Neural progenitor cell (in vitro differentiated cells): ENCODE results near the gene ERBB4. TPM values are rescaled to one million over a fixed set of nuclear protein-coding genes. Genes with fewer than 3 reads are reported as not detected.
A peak's percentile ranks its signal among the peaks of the same experiment; 100 is the strongest.

Source experiments
- DNase-seq: peaks from one replicate; pipeline ENCODE4 v3.0.0-alpha.2; 2016; ENCODE audit warnings: low spot score
- H2AFZ ChIP-seq: fragments of 200-600 bp; sonication (generic); replicated peaks from 2 replicates; pipeline ENCODE4 v1.6.1; 2016; ENCODE audit warnings: antibody characterized with exemption
- H3F3A ChIP-seq: fragments of 200-600 bp; sonication (generic); 2 replicates; pipeline ENCODE4 v1.6.1; 2016; ENCODE audit warnings: antibody characterized with exemption, low read depth
- H3K27ac ChIP-seq: fragments of 200-600 bp; sonication (generic); 2 replicates; pipeline ENCODE4 v1.5.1; 2016; ENCODE audit warnings: mild to moderate bottlenecking
- H3K27me3 ChIP-seq: fragments of 200-600 bp; sonication (generic); 2 replicates; pipeline ENCODE4 v1.6.1; 2016; ENCODE audit warnings: mild to moderate bottlenecking, moderate library complexity
- H3K36me3 ChIP-seq: fragments of 200-600 bp; sonication (generic); 2 replicates; pipeline ENCODE4 v1.5.1; 2016
- H3K4me1 ChIP-seq: fragments of 200-600 bp; sonication (generic); 2 replicates; pipeline ENCODE4 v1.6.1; 2016; ENCODE audit warnings: mixed run types
- H3K4me2 ChIP-seq: fragments of 200-600 bp; sonication (generic); 2 replicates; pipeline ENCODE4 v1.6.1; 2016
- H3K4me3 ChIP-seq: fragments of 200-600 bp; sonication (generic); 2 replicates; pipeline ENCODE4 v1.5.1; 2016
- H3K79me2 ChIP-seq: fragments of 200-600 bp; sonication (generic); 2 replicates; pipeline ENCODE4 v1.6.1; 2016; ENCODE audit warnings: low read depth
- H3K9ac ChIP-seq: fragments of 200-600 bp; sonication (generic); 2 replicates; pipeline ENCODE4 v1.6.1; 2016
- H3K9me3 ChIP-seq: fragments of 200-600 bp; sonication (generic); 2 replicates; pipeline ENCODE4 v1.5.1; 2016; ENCODE audit warnings: low read depth
- H4K20me1 ChIP-seq: fragments of 200-600 bp; sonication (generic); 2 replicates; pipeline ENCODE4 v1.6.1; 2016; ENCODE audit warnings: low read depth
- H3K27ac Mint-ChIP-seq: 3 replicates; pipeline ENCODE4 v1.8.0; 2021; ENCODE audit warnings: mixed read lengths
- H3K27me3 Mint-ChIP-seq: 2 replicates; pipeline ENCODE4 v1.8.0; 2022; ENCODE audit warnings: low read depth, mild to moderate bottlenecking, inconsistent platforms, moderate library complexity, mixed read lengths; ENCODE audit not compliant: insufficient read depth
- H3K36me3 Mint-ChIP-seq: 3 replicates; pipeline ENCODE4 v1.8.0; 2021; ENCODE audit warnings: mixed read lengths
- H3K4me1 Mint-ChIP-seq: 3 replicates; pipeline ENCODE4 v1.8.0; 2021; ENCODE audit warnings: mixed read lengths
- H3K4me3 Mint-ChIP-seq: 3 replicates; pipeline ENCODE4 v1.8.0; 2021; ENCODE audit warnings: mild to moderate bottlenecking, moderate library complexity, mixed read lengths
- H3K9me3 Mint-ChIP-seq: 3 replicates; pipeline ENCODE4 v1.8.0; 2020; ENCODE audit warnings: mixed read lengths
- CTCF ChIP-seq: fragments of 200-600 bp; sonication (generic); IDR thresholded peaks from 2 replicates; pipeline ENCODE4 v1.5.1; 2017; ENCODE audit warnings: antibody characterized with exemption, mild to moderate bottlenecking
- EZH2 ChIP-seq: fragments of 200-600 bp; sonication (generic); IDR thresholded peaks from 2 replicates; pipeline ENCODE4 v1.6.1; 2017; ENCODE audit warnings: antibody characterized with exemption, mild to moderate bottlenecking, moderate library complexity
- EZH2phosphoT487 ChIP-seq: fragments of 200-600 bp; sonication (generic); IDR thresholded peaks from 2 replicates; pipeline ENCODE4 v1.6.1; 2017; ENCODE audit warnings: antibody characterized with exemption
- total RNA-seq: library from RNA; depleted of rRNA; stranded (reverse); fragments of >200 nt; gene quantifications from 2 replicates; pipeline ENCODE4 v1.2.3, GENCODE V29; 2015; ENCODE audit warnings: low replicate concordance

The ERBB4 gene
- total RNA-seq, 1 donor from 2014 or later = 1.5 TPM

- Mint-ChIP-seq H3K27ac (peak overlapping the region; percentile 68), H3K4me3 (no peak overlapping the region), H3K36me3 (peaks cover 13% of the 10 kb centered on the region), H3K9me3 (peaks cover 15% of the 10 kb centered on the region), H3K4me1 (peaks cover 23% of the 10 kb centered on the region), H3K27me3 (no peaks in the 10 kb centered on the region)
- Histone ChIP-seq H3K27ac (peak overlapping the region; percentile 39), H3K27me3 (no peaks in the 10 kb centered on the region), H3K36me3 (no peaks in the 10 kb centered on the region), H4K20me1 (no peaks in the 10 kb centered on the region), H3K79me2 (no peaks in the 10 kb centered on the region), H3K9me3 (no peaks in the 10 kb centered on the region), H3K4me3 (no peak overlapping the region), H3K4me1 (peaks cover 27% of the 10 kb centered on the region), H3K9ac (no peak overlapping the region), H3F3A (peaks cover 4% of the 10 kb centered on the region), H2AFZ (no peak overlapping the region), H3K4me2 (peak overlapping the region; percentile 52)
- no peak for TF ChIP-seq EZH2phosphoT487
- no peak for TF ChIP-seq CTCF
- TF ChIP-seq EZH2 = no peak
- DNase-seq = peak; percentile 70
Observed at GRCh38 chr2:211487733-211488132, 1050.9 kb downstream of the ERBB4 start.

GRCh38 chr2:211479536-211480150, 1059.0 kb downstream of the ERBB4 start:
- no peak for TF ChIP-seq EZH2phosphoT487
- no peak for TF ChIP-seq CTCF
- TF ChIP-seq EZH2 = no peak
- Histone ChIP-seq H3K27me3 (no peaks in the 10 kb centered on the region), H3K9me3 (no peaks in the 10 kb centered on the region), H3K4me2 (no peak overlapping the region), H3K79me2 (no peaks in the 10 kb centered on the region), H3K4me1 (no peaks in the 10 kb centered on the region), H4K20me1 (no peaks in the 10 kb centered on the region), H3K9ac (no peak overlapping the region), H3K36me3 (no peaks in the 10 kb centered on the region), H3F3A (no peaks in the 10 kb centered on the region), H2AFZ (no peak overlapping the region), H3K27ac (no peak overlapping the region), H3K4me3 (no peak overlapping the region)
- peaks cover 12% of the 10 kb centered on the region for H3K9me3 Mint-ChIP-seq
- H3K4me3 Mint-ChIP-seq = no peak overlapping the region
- H3K36me3 Mint-ChIP-seq = peaks cover 16% of the 10 kb centered on the region
- peaks cover 5% of the 10 kb centered on the region for H3K4me1 Mint-ChIP-seq
- DNase-seq = no peak
- no peaks in the 10 kb centered on the region for H3K27me3 Mint-ChIP-seq
- H3K27ac Mint-ChIP-seq = no peak overlapping the region

- Histone ChIP-seq H3F3A (no peaks in the 10 kb centered on the region), H3K79me2 (no peaks in the 10 kb centered on the region), H3K4me3 (no peak overlapping the region), H3K4me1 (no peaks in the 10 kb centered on the region), H4K20me1 (no peaks in the 10 kb centered on the region), H3K4me2 (no peak overlapping the region), H3K36me3 (no peaks in the 10 kb centered on the region), H3K9me3 (no peaks in the 10 kb centered on the region), H3K27ac (no peak overlapping the region), H3K27me3 (no peaks in the 10 kb centered on the region), H3K9ac (no peak overlapping the region), H2AFZ (no peak overlapping the region)
- TF ChIP-seq EZH2phosphoT487 = no peak
- no peak for TF ChIP-seq EZH2
- H3K27ac Mint-ChIP-seq = no peak overlapping the region
- H3K4me1 Mint-ChIP-seq = peaks cover 5% of the 10 kb centered on the region
- no peaks in the 10 kb centered on the region for H3K27me3 Mint-ChIP-seq
- DNase-seq = no peak
- H3K9me3 Mint-ChIP-seq = peaks cover 11% of the 10 kb centered on the region
- H3K36me3 Mint-ChIP-seq = peaks cover 15% of the 10 kb centered on the region
- H3K4me3 Mint-ChIP-seq = no peak overlapping the region
Observed at GRCh38 chr2:211477537-211478275, 1060.9 kb downstream of the ERBB4 start.

- Mint-ChIP-seq H3K36me3 (peaks cover 10% of the 10 kb centered on the region), H3K4me1 (peaks cover 35% of the 10 kb centered on the region), H3K27me3 (no peaks in the 10 kb centered on the region), H3K4me3 (no peak overlapping the region), H3K9me3 (peaks cover 12% of the 10 kb centered on the region), H3K27ac (no peak overlapping the region)
- no peak overlapping the region for H3K4me3 ChIP-seq
- H4K20me1 ChIP-seq = no peaks in the 10 kb centered on the region
- H3K9me3 ChIP-seq = no peaks in the 10 kb centered on the region
- no peaks in the 10 kb centered on the region for H3K36me3 ChIP-seq
- H3K4me1 ChIP-seq = peaks cover 21% of the 10 kb centered on the region
- no peak overlapping the region for H3K4me2 ChIP-seq
- no peaks in the 10 kb centered on the region for H3K79me2 ChIP-seq
- no peak overlapping the region for H2AFZ ChIP-seq
- H3K27me3 ChIP-seq = no peaks in the 10 kb centered on the region
- no peak overlapping the region for H3K27ac ChIP-seq
- DNase-seq = no peak
- TF ChIP-seq CTCF (no peak), EZH2phosphoT487 (no peak), EZH2 (no peak)
- no peak overlapping the region for H3K9ac ChIP-seq
- H3F3A ChIP-seq = no peaks in the 10 kb centered on the region
Observed at GRCh38 chr2:211473116-211473515, 1065.5 kb downstream of the ERBB4 start.
